Islet of Langerhans (tissue), 1 donor: ENCODE data around the gene TOMM20.
"Not testable (repeated sequence)": the region's sequence is repeated elsewhere in the genome, so short reads cannot be mapped to it uniquely, and the experiment has no call there.

Experiments used
- FAIRE-seq: peaks from one replicate; lab custom pipeline; 2011; peaks lifted over from hg19 to GRCh38; lab: Jason Lieb, UNC

Gene TOMM20

DNA sequence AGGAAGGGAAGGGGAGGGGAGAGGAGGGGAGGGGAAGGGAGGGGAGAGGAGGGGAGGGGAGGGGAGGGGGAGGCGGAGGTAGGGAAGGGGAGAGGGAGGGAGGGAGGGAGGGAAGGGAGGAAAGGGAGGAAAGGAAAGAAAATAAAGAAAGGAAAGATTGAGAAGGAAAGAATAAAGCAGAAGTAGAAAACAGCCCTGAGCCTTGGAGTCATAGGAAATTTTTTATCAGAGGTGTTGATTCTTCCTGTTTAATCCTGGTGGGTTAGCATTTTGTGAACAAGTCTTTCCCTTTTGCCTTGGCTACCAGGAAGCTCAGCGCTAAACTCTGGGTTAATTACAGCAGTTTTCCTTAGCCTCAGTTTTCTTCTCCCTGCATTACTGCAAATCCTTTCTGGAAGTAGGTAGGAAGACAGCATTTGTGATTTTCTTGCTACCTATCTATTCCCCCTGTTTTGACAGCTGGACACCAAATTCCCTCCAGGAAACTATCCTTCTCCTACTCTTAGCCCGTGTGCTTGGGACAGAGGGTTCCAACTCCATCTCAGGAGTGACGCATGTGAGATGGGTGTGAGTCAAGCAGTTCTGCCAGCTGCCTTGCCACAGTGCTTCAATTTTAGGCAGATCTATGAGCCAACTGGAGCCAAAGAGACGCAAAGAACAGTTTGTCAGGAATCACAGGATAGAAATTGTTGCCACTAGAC is 26.9 kb downstream of the TOMM20 start:
- FAIRE-seq = no peak

DNA sequence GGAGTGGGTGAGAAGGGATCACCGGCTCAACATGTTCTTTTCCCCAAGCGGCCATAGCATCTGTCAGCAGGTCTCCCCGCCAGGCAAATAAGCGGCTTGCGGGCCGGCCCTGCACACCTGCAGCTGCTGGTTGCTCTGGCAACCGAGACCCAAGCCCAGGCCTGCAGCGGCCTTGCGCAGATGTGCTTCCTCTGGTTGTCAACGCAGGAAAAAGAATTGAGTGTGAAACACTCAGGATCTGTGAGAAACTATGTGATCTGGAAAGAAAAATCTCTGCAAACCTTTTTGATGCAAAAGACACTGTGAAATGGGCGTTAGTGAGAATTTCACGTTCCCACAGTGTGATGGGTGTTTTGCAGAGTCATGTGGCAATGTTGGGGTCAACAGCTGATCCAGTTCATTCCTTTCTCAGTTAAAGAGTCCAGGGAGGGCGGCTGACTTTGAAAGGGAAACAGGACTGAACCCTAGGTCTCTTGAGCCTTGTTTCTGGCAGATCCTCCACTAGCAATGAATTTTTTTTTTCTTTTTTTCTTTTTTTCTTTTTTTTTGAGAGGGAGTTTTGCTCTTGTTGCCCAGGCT is 28.4 kb downstream of the TOMM20 start:
- no peak for FAIRE-seq

DNA sequence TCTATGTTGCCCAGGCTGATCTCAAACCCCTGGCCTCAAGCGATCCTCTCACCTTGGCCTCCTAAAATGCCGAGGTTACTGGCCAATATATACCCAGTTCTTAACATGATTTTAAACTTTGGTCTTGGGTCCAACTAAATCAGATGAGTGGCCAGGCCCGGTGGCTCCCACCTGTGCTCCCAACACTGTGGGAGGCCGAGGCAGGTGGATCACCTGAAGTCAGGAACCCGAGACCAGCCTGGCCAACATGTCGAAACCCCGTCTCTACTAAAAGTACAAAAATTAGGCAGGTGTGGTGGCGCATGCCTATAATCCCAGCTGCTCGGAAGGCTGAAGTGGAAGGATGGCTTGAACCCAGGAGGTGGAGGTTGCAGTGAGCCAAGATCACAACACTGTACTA is 29.6 kb downstream of the TOMM20 start:
- FAIRE-seq = no peak

DNA sequence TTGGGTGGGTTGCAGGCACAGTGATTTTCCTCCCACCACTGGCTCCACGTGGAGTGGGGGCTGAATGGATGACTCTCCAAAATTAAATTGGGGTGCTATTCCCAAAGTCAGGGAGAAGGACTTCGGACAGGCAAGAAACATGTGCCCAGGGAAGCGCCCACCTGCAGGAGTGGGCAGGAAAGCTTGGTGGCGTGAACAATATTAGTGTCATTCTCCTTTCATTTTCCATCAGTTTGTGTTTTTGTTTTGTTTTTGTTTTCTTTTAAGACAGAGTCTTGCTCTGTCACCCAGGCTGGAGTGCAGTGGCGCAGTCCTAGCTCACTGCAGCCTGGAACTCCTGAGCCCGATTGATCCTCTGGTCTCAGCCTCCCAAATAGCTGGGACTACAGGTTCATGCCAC is 30.1 kb downstream of the TOMM20 start:
- FAIRE-seq = no peak

DNA sequence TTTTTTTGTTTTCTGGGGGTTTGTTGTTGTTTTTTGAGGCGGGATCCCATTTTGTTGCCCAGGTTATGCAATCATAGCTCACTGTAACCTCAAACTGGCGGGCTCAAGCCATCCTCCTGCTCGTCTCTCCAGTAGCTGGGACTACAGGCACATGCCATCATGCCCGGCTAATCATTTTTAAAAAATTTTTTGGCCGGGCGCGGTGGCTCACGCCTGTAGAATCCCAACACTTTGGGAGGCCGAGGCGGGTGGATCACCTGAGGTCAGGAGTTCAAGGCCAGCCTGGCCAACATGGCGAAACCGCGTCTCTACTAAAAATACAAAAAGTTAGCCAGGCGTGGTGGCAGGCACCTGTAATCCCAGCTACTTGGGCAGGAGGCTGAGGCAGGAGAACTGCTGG is 31.1 kb downstream of the TOMM20 start:
- not testable (repeated sequence) for FAIRE-seq

DNA sequence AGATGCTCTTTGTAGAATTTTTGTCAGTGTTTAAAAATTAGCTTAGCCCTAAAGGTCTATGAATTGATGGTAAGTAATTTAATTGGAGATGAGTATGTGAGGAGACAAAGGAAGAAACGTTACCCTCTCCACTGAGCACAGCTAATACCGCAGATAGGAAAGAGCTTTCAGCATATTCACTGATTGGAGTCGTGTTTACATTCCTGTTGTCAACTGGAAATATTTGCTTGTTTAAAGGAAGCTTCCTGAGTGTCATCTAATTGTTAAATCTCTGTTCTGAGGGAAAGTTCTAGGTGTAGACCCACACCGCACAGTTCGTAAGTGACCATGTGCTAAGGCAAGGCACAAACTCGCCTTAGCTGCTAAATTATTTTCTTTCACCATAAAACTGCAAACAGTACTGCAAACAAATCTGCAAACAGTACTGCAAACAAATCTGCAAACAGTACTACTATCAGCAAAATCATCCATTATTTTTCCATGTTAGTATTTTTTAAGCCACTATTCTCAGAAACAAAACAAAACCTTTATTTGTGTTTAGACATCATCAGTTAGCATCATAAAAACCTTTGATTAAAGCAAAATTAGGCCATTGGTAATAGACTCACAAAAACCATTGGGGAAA is 32.6 kb downstream of the TOMM20 start:
- FAIRE-seq = no peak

DNA sequence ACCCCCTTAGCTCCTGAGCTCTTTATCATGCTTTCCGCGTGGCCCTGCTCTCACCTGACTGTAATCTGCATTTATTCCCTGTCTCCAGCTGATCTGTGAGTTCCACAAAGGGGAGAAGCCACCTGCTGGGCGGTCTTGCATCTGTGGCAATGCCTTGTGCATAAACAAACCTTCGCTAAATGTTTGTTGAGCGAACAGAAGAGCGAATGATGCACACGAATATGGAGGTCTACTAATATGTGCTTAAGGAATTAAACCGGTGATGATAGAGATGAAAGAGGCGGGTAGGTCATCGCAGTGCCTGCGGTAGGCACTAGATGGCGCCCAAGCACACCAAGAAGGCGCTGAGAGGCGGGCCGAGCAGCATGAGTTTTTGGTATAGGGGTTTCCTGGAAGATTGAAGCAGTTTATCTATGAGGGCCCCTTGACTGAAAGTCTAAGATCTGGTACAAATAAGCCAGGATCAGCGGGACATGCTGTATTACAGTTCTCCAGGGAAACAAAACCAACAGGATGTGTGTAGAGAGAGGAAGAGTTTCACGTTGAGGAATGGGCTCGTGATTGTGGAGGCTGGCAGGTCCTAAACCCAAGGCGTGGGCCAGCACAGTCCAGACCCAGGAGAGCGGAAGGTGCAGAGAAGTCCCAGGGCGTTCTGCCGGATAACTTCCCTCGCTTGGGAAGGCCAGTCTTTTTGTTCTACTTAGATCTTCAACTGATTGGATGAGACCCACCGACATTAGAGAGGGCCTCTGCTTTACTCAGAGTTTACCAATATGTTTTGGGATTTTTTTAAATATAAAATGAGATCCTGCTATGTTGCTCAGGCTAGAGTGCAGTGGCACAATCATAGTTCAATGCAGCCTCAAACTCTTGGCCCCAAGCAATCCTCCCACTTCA is 34.7 kb downstream of the TOMM20 start:
- FAIRE-seq = no peak

DNA sequence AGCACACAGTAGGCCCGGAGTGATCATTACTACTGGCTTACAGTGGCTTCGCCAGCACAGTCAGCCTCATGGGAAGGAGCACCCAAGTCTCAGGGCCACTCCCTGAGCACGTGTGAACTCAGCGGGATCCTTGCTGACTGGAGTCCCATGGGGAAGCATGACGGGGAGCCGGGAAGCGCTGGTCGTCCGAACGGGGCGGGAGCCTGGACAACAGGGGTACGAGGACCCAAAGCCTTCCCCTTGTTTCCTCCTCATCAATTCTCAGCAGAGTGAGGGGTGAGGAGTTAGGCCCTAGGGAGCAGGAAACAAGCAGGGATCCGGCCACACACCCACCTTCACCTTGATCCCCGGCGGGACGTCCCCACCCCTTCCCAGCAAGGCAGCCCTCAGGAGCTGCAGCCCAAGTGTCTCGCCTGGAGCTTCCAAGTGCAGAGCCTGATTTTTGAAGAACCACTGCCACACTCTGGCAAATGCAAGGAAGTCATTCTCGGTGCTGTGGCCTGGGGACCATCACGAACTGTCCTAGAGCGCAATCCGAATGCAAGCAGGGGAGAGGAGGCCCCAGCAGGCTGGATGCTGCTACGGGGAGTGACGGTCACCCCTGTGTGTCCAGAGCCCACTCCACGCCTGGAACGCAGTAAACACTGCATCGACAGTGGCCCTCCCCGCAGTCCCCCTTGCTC is 35.5 kb downstream of the TOMM20 start:
- no peak for FAIRE-seq

DNA sequence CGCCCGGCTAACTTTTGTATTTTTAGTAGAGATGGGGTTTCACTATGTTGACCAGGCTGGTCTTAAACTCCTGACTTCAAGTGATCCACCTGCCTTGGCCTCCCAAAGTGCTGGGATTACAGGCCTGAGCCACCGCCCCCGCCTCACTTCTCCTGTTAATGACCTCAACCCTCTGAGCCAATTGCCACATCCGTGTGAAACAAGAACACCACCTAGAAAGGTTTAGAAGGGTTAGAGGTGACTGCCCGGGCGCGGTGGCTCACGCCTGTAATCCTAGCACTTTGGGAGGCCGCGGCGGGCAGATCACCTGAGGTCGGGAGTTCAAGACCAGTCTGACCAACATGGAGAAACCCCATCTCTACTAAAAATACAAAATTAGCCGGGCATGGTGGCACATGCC is 36.2 kb downstream of the TOMM20 start:
- FAIRE-seq = not testable (repeated sequence)

DNA sequence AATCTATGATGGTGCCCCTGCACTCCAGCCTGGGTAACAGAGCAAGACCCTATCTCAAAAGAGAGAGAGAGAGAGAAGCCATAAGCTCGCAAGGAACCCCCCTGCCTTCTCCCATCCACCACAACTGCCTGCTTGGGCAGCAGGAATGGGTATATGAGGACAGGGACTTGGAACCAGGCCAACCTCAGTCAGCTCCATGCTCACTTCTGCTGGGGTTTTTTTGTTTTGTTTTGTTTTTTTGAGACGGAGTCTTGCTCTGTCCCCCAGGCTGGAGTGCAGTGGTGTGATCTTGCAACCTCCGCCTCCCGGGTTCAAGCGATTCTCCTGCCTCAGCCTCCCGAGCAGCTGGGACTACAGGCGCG is 36.6 kb downstream of the TOMM20 start:
- FAIRE-seq = not testable (repeated sequence)

DNA sequence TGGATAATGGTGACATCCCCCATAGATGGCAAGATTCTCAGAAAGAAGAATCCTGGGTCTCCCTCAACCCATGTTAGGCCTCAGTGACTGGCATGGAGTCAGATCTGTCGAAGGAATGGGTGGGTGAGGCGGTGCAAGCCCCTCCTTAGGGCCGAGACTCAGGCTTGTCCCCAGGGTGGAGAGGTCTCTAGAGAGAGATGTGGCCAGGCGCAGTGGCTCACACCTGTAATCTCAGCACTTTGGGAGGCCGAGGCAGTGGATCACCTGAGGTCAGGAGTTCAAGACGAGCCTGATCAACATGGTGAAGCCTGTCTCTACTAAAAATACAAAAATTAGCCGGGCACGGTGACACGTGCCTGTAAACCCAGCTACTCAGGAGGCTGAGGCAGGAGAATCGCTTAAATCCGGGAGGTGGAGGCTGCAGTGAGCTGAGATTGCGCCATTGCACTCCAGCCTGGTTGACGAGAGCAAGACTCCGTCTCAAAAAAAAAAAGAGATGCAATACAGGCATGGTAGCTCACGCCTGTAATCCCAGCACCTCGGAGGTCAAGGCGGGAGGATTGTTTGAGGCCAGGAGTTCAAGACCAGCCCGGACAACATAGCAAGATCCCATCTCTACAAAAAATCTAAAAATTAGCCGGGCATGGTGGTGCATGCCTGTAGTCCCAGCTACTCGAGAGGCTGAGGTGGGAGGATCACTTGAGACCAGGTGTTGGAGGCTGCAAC is 37.2 kb downstream of the TOMM20 start:
- not testable (repeated sequence) for FAIRE-seq

DNA sequence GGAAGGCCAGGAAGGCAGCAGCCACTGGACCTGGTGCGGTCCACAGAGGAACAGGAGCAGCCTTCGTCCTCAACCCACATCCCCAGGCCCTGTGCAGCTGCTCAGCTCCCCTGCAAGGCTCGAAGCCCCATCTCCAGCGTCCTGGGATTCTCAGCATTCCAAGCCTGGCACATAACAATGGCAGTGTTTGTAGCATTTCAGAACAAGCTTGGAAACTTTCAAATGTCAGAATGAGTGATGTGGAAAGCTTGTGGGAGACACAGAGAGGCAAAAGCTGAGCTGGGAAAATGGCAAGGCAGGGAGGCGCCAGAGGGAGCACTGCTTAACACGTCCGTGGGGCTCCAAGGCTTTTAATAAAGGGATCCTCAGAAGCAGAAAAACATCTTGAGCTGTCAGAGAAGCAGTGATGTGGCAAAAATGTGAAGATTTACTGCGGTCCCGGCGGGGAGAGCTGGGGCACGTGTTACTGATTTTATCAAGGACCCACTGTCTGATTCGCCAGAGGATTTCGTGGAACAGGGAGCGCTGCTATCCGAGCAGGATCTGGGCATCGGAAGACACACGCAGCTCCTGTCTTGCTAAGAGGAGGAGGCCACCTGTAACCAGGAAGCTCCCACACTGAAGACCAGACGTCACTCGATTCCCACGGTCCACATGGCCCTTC is 38.1 kb downstream of the TOMM20 start:
- FAIRE-seq = no peak

DNA sequence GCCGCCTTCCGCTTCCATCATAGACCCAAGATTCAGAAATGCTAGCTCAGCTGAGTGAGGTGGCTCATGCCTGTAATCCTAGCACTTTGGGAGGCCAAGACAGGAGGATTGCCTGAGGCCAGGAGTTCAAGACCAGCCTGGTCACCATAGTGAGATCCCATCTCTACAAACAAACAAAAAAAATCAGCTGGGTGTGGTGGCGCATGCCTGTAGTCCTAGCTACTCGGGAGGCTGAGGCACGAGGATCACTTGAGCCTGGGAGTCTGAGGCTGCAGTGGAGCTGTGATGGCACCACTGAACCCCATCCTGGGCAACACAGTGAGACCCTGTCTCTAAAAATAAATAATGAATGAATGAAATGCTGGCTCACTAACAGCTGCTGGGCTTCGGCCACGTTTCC is 39.7 kb downstream of the TOMM20 start:
- no peak for FAIRE-seq

DNA sequence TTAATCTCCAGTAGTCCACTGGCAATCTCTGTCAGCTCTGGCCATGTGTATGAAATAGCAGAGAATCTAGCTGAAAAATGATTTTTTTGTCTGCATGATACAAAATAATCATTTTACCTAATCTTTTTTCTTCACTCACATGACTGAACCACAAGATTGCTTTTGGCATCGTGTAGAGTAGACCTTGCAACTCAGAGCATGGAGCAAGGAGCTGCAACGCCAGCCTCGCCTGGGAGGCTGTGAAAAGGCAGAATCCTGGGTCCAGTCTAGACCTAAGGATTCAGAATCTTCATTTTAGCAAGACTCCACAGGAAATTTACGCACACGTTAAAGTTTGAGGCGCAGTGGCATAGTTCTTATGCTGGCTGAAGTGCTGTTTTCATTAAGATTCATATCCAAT is 40.2 kb downstream of the TOMM20 start:
- FAIRE-seq = no peak

DNA sequence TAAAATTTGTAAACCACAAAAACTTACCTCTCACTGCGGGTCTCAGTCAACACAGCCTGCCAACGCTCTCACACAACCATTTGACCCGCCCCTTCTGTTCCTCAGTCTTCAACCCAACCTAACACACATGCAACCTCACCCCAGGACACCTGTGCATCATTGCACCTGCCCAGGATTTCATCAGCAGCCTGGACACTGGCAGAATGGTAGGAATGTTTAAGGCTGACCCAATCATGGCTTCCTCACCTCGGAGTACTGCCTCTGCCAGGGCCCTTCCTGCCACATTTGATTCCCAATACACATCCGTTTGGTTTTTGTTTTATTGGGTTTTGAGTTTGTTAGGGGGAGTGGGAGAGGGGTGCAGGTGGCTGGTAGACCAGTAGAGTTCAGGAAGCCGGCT is 40.7 kb downstream of the TOMM20 start:
- no peak for FAIRE-seq

DNA sequence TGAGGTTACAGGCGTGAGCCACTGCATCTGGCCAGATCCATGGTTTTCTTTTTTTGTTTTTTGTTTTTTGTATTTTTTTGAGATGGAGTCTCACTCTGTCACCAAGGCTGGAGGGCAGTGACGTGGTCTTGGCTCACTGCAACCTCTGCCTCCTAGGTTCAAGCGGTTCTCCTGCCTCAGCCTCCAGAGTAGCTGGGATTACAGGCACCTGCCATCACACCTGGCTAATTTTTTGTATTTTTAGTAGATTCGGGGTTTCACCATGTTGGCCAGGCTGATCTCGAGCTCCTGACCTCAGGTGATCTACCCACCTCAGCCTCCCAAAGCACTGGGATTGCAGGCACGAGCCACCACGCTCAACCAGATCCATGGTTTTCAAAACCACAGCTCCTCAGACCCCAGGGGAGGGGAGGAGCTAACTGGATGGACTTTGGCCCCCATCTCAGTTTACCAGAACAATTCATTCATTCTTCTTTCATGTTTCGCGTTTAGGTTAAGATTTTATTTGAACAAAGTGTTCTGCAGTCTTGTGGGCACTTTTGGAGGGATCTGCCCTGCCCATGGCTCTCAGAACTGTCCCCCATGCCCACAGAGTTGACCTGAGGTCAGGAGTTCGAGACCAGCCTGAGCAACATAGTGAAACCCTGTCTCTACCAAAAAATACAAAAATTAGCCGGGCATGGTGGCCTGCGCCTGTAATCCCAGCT is 43.1 kb downstream of the TOMM20 start:
- not testable (repeated sequence) for FAIRE-seq

DNA sequence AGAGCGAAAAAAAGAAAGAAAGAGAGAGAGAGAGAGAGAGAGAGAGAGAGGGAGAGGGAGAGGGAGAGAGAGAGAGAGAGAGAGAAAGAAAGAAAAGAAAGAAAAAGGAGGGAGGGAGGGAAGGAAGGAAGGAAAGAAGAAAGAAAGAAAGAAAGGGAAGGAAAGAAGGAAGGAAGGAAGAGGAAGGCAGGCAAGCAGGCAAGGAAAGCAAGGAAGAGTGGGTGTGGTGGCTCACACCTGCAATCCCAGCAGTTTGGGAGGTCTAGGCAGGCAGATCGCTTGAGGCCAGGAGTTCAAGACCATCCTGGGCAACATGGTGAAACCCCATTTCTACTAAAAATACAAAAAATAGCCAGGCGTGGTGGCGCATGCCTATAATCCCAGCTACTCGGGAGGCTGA is 47.8 kb downstream of the TOMM20 start:
- not testable (repeated sequence) for FAIRE-seq

DNA sequence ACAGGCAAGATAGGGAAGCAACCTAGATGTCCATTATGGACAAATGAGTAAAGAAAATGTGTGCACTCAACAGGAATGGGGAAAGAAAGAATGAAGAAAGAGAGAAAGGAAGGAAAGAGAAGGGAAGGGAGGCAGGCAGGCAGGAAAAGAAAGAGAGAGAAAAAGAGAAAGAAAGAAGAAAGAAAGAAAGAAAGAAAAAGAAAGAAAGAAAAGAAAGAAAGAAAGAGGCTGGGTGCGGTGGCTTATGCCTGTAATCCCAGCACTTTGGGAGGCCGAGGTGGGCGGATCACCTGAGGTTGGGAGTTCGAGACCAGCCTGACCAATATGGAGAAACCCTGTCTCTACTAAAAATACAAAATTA is 48.4 kb downstream of the TOMM20 start:
- FAIRE-seq = not testable (repeated sequence)

DNA sequence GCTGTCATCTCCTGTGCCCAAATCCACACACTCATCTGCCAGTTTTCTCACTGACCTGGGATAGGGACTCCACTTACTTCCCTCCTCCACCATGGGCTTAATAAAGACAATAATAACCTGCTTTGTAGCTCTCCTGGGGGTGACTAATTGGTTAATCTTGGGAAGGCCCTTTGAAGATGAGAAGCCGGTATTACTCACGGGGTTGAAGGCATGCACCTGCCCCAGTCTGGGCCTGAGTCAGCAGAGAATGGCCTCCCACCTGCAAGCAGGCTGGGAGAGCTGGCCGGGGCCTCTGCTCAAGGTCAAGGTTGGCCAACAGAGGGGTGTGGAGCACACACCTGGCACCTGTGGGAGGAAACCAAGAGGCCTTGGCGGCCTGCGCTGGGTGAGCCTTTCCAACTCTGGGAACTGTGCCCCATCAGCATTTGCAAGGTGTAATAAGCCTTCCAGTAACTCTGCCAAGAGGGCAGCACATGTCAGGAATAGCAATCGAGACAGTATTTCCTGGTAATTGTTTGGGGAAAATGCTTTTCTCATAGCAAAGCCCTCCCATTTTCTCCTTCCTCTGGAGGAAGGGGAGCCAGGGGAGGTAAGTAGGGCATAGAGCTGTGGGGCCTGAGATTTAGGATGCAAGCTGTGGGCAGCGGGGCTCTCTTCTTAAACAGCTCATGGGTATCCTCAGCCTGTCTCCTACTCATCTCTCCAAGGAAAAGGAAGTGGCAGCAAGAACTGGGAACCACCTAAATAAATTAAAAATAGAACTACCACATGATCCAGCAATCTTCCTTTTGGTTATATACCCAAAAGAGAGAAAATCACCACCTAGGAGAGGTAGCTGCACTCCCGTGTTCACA is 49.0 kb downstream of the TOMM20 start:
- no peak for FAIRE-seq
